ENCODE data around the gene WTIP.

WTIP gene

GRCh38 chr19:34479396-34479795 is 2.2 kb upstream of the WTIP start:
- DNase-seq = no peak

GRCh38 chr19:34480491-34480890 is 1.1 kb upstream of the WTIP start:
- DNase-seq = no peak

- no peak for DNase-seq
Observed at GRCh38 chr19:34481861-34482379, 362 bp downstream of the WTIP start.

GRCh38 chr19:34482380-34483250 is 1.1 kb downstream of the WTIP start:
- no peak for DNase-seq

- no peak for DNase-seq
Observed at GRCh38 chr19:34484328-34484727, 2.8 kb downstream of the WTIP start.

- no peak for DNase-seq
Observed at GRCh38 chr19:34485831-34486230, 4.3 kb downstream of the WTIP start.

GRCh38 chr19:34487651-34488051 is 6.1 kb downstream of the WTIP start:
- no peak for DNase-seq

- DNase-seq = no peak
Observed at GRCh38 chr19:34489175-34489574, 7.6 kb downstream of the WTIP start.

GRCh38 chr19:34490141-34490766 is 8.7 kb downstream of the WTIP start:
- no peak for DNase-seq

GRCh38 chr19:34493038-34493648 is 11.6 kb downstream of the WTIP start:
- DNase-seq = no peak

- no peak for DNase-seq
Observed at GRCh38 chr19:34493649-34494044, 12.1 kb downstream of the WTIP start.

GRCh38 chr19:34494601-34495000 is 13.0 kb downstream of the WTIP start:
- DNase-seq = no peak

- no peak for DNase-seq
Observed at GRCh38 chr19:34495416-34495815, 13.9 kb downstream of the WTIP start.

- DNase-seq = no peak
Observed at GRCh38 chr19:34497112-34497805, 15.7 kb downstream of the WTIP start.

- no peak for DNase-seq
Observed at GRCh38 chr19:34499155-34499834, 17.7 kb downstream of the WTIP start.

- no peak for DNase-seq
Observed at GRCh38 chr19:34500656-34501120, 19.1 kb downstream of the WTIP start.

- peak; percentile 82 for DNase-seq
Observed at GRCh38 chr19:34501339-34502320, 20.1 kb downstream of the WTIP start.

- no peak for DNase-seq
Observed at GRCh38 chr19:34502582-34503411, 21.2 kb downstream of the WTIP start.

GRCh38 chr19:34503531-34504272 is 22.1 kb downstream of the WTIP start:
- no peak for DNase-seq

Measured in stimulated activated CD4-positive, alpha-beta T cell treated with anti-CD3 and anti-CD28 coated beads, Interleukin-12 subunit alpha, Interleukin-12 subunit beta, amount 100 ng/mL, for 4 hours (primary cell).